ENCODE data around the gene C19orf44. TPM values are rescaled to one million over a fixed set of nuclear protein-coding genes. Genes with fewer than 3 reads are reported as not detected.

Gene C19orf44
- total and polyA plus RNA-seq, 8 donors = 2.4 to 40.3 (median 3.8) TPM; not detected in 1

GRCh38 chr19:16536130-16536529 lies 39.9 kb downstream of the C19orf44 start:
- intact Hi-C loops (cut with DNase I; ENCODE audit: low total_unique reads) = no loop called here
- H3K4me3 ChIP-seq = no peak overlapping the region
- no peak for DNase-seq
- no peaks in the 10 kb centered on the region for H3K27me3 ChIP-seq
- H3K27ac ChIP-seq = no peak overlapping the region
- 92 to 95% (median 94%) methylated on average over 9 of the region's 9 CpGs for WGBS, 5 donors
- H3K9me3 ChIP-seq = no peaks in the 10 kb centered on the region
- H3K36me3 ChIP-seq = peaks cover 53 to 92% (median 89%) of the 10 kb centered on the region in 4 donors
- TF ChIP-seq POLR2AphosphoS5 (IDR thresholded peaks at IDR 0.05) (no peak), POLR2A (IDR thresholded peaks at IDR 0.05) (no peak), EP300 (IDR thresholded peaks at IDR 0.05) (no peak)
- TF ChIP-seq, protein P1, sequence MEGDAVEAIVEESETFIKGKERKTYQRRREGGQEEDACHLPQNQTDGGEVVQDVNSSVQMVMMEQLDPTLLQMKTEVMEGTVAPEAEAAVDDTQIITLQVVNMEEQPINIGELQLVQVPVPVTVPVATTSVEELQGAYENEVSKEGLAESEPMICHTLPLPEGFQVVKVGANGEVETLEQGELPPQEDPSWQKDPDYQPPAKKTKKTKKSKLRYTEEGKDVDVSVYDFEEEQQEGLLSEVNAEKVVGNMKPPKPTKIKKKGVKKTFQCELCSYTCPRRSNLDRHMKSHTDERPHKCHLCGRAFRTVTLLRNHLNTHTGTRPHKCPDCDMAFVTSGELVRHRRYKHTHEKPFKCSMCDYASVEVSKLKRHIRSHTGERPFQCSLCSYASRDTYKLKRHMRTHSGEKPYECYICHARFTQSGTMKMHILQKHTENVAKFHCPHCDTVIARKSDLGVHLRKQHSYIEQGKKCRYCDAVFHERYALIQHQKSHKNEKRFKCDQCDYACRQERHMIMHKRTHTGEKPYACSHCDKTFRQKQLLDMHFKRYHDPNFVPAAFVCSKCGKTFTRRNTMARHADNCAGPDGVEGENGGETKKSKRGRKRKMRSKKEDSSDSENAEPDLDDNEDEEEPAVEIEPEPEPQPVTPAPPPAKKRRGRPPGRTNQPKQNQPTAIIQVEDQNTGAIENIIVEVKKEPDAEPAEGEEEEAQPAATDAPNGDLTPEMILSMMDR (IDR thresholded peaks at IDR 0.05) = no peak
- H3K4me1 ChIP-seq = peaks cover 6 to 44% (median 29%) of the 10 kb centered on the region in 4 donors

DNA sequence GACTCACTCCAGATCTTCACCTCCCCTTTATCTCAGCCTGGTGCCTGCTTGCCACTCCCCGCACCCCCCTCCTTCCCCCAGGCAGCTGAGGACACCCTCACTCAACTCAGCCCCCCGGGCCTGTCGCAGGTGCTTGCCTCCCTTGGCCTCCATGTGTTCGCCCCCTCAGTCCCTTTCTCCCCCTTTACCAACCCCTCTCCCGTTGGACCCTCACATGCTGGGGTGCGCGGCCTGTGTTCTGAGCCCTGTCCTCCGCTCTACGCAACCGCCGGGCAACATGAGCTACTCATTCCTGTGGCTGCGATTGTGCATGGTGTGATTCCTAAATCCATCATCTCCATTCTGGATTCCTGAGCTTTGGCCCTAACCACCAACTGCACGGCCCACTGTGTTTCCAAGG lies 40.9 kb downstream of the C19orf44 start:
- DNase-seq = no peak
- peaks cover 44 to 83% (median 80%) of the 10 kb centered on the region in 4 donors for H3K36me3 ChIP-seq
- H3K4me1 ChIP-seq = peaks cover 11 to 50% (median 36%) of the 10 kb centered on the region in 4 donors
- intact Hi-C loops (cut with DNase I; ENCODE audit: low total_unique reads) = no loop called here
- no peak overlapping the region for H3K4me3 ChIP-seq
- TF ChIP-seq POLR2A (IDR thresholded peaks at IDR 0.05) (no peak), EP300 (IDR thresholded peaks at IDR 0.05) (no peak), POLR2AphosphoS5 (IDR thresholded peaks at IDR 0.05) (no peak)
- TF ChIP-seq, protein P1 (IDR thresholded peaks at IDR 0.05) = no peak
- no peak overlapping the region for H3K27ac ChIP-seq
- H3K9me3 ChIP-seq = no peaks in the 10 kb centered on the region
- no peaks in the 10 kb centered on the region for H3K27me3 ChIP-seq
- 92 to 95% (median 93%) methylated on average over 11 to 13 of the region's 13 CpGs for WGBS, 5 donors

DNA sequence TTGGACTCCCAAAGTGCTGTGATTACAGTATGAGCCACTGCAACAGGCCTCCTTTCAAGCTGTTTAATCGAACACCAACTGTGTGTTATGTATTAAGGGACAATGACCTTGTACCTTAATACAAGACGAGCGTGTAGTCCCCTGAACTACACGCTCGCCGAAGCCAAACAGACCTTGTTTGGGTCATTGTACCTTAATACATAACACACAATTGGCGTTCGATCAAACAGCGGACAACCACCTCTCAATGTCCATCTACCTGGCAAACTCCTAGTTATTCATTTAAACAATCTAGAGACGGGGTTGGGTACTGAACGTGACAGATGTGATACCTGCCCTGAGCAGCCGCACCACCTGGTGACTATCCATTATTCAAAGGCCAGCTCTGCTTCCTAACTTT lies 44.8 kb downstream of the C19orf44 start:
- H3K27ac ChIP-seq = peak overlapping the region in 2 of 5 donors; percentile 87 to 88

DNA sequence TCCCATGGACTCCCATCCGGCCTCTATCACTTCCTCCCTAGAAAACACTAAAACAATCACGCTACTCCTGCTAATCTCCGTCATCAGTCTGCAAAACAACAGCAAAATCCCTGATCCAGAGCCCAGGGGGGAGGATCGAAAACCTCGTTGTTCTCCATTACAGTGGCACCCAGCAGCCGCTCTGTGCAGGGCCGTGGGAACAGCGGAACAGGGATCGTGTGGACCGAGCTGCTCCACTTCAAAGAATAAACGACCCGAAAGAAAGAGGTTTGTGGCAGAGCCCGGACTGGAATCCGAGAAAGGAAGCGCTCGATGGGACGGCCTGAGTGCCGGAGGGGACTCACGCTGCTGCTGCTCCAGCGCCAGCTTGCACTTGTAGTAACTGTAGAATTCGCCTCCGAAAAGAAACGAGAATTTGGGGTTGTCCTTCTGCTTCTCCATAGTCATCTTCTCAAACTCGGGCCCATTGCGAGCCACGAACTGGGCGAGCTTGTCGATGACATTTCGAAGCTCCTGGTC lies 45.4 kb downstream of the C19orf44 start:
- peaks cover 4 to 38% (median 35%) of the 10 kb centered on the region in 4 donors for H3K36me3 ChIP-seq
- 0 to 2% (median 1%) methylated on average over 28 to 29 of the region's 29 CpGs for WGBS, 5 donors
- H3K4me3 ChIP-seq = peak overlapping the region; percentile 92 to 98 (median 94)
- no peak for DNase-seq
- no peaks in the 10 kb centered on the region for H3K9me3 ChIP-seq
- intact Hi-C loops (cut with DNase I; ENCODE audit: low total_unique reads) = no loop called here
- peak overlapping the region in 4 of 5 donors; percentile 87 to 94 (median 90) for H3K27ac ChIP-seq
- TF ChIP-seq EP300 (IDR thresholded peaks at IDR 0.05) = no peak
- no peak for TF ChIP-seq POLR2A (IDR thresholded peaks at IDR 0.05)
- no peak for TF ChIP-seq POLR2AphosphoS5 (IDR thresholded peaks at IDR 0.05)
- TF ChIP-seq, protein P1 (IDR thresholded peaks at IDR 0.05) = no peak
- H3K4me1 ChIP-seq = peaks cover 11 to 75% (median 55%) of the 10 kb centered on the region in 4 donors
- no peaks in the 10 kb centered on the region for H3K27me3 ChIP-seq

More for the DNA sequence above, 44.8 kb downstream of the C19orf44 start:
- peaks cover 8 to 44% (median 41%) of the 10 kb centered on the region in 4 donors for H3K36me3 ChIP-seq
- H3K9me3 ChIP-seq = no peaks in the 10 kb centered on the region
- TF ChIP-seq, protein P1 (IDR thresholded peaks at IDR 0.05) = no peak
- TF ChIP-seq POLR2AphosphoS5 (IDR thresholded peaks at IDR 0.05) = no peak
- TF ChIP-seq EP300 (IDR thresholded peaks at IDR 0.05) = no peak
- no peak for TF ChIP-seq POLR2A (IDR thresholded peaks at IDR 0.05)
- H3K4me1 ChIP-seq = peaks cover 11 to 76% (median 56%) of the 10 kb centered on the region in 4 donors
- peak overlapping the region; percentile 92 to 98 (median 94) for H3K4me3 ChIP-seq
- no peak for DNase-seq
- no peaks in the 10 kb centered on the region for H3K27me3 ChIP-seq
- WGBS, 5 donors = 67 to 78% (median 71%) methylated on average over 12 of the region's 12 CpGs
- intact Hi-C loops (cut with DNase I; ENCODE audit: low total_unique reads) = no loop called here
